Measurements from ENCODE around the gene MINDY4. TPM values are rescaled to one million over a fixed set of nuclear protein-coding genes. Genes with fewer than 3 reads are reported as not detected.

Gene MINDY4
- total RNA-seq, 1 donor from 2014 or later, result 0.96 TPM

GRCh38 chr7:30733216-30733615 lies 38.0 kb upstream of the MINDY4 start:
- Mint-ChIP-seq H3K9me3 (no peaks in the 10 kb centered on the region), H3K4me3 (no peak overlapping the region), H3K27me3 (ENCODE audit: insufficient read depth) (peaks cover 4% of the 10 kb centered on the region), H3K4me1 (ENCODE audit: low read depth) (peaks cover 23% of the 10 kb centered on the region), H3K36me3 (ENCODE audit: low read depth) (peaks cover 1% of the 10 kb centered on the region), H3K27ac (no peak overlapping the region)
- no peak for DNase-seq (ENCODE audit: low spot score)
- intact Hi-C loops (cut with micrococcal nuclease), result no loop called here

GRCh38 chr7:30733691-30734090 lies 37.5 kb upstream of the MINDY4 start:
- no peaks in the 10 kb centered on the region for H3K9me3 Mint-ChIP-seq
- H3K4me1 Mint-ChIP-seq (ENCODE audit: low read depth), result peaks cover 23% of the 10 kb centered on the region
- peaks cover 4% of the 10 kb centered on the region for H3K27me3 Mint-ChIP-seq (ENCODE audit: insufficient read depth)
- intact Hi-C loops (cut with micrococcal nuclease), result no loop called here
- no peak for DNase-seq (ENCODE audit: low spot score)
- H3K36me3 Mint-ChIP-seq (ENCODE audit: low read depth), result peaks cover 1% of the 10 kb centered on the region
- H3K4me3 Mint-ChIP-seq, result no peak overlapping the region
- H3K27ac Mint-ChIP-seq, result no peak overlapping the region

- no peaks in the 10 kb centered on the region for H3K9me3 Mint-ChIP-seq
- H3K4me3 Mint-ChIP-seq, result no peak overlapping the region
- peaks cover 23% of the 10 kb centered on the region for H3K4me1 Mint-ChIP-seq (ENCODE audit: low read depth)
- DNase-seq (ENCODE audit: low spot score), result no peak
- H3K36me3 Mint-ChIP-seq (ENCODE audit: low read depth), result peaks cover 1% of the 10 kb centered on the region
- peaks cover 4% of the 10 kb centered on the region for H3K27me3 Mint-ChIP-seq (ENCODE audit: insufficient read depth)
- no peak overlapping the region for H3K27ac Mint-ChIP-seq
- intact Hi-C loops (cut with micrococcal nuclease), result no loop called here
Observed at GRCh38 chr7:30734497-30734896, 36.7 kb upstream of the MINDY4 start.

- H3K36me3 Mint-ChIP-seq (ENCODE audit: low read depth), result peaks cover 1% of the 10 kb centered on the region
- H3K4me1 Mint-ChIP-seq (ENCODE audit: low read depth), result peaks cover 23% of the 10 kb centered on the region
- no peak overlapping the region for H3K4me3 Mint-ChIP-seq
- H3K27ac Mint-ChIP-seq, result no peak overlapping the region
- intact Hi-C loops (cut with micrococcal nuclease), result no loop called here
- DNase-seq (ENCODE audit: low spot score), result no peak
- H3K9me3 Mint-ChIP-seq, result no peaks in the 10 kb centered on the region
- H3K27me3 Mint-ChIP-seq (ENCODE audit: insufficient read depth), result peaks cover 4% of the 10 kb centered on the region
Observed at GRCh38 chr7:30735631-30736030, 35.6 kb upstream of the MINDY4 start.

GRCh38 chr7:30736291-30736690 lies 34.9 kb upstream of the MINDY4 start:
- peaks cover 23% of the 10 kb centered on the region for H3K4me1 Mint-ChIP-seq (ENCODE audit: low read depth)
- H3K9me3 Mint-ChIP-seq, result no peaks in the 10 kb centered on the region
- intact Hi-C loops (cut with micrococcal nuclease), result no loop called here
- peaks cover 4% of the 10 kb centered on the region for H3K27me3 Mint-ChIP-seq (ENCODE audit: insufficient read depth)
- DNase-seq (ENCODE audit: low spot score), result no peak
- no peak overlapping the region for H3K27ac Mint-ChIP-seq
- H3K4me3 Mint-ChIP-seq, result no peak overlapping the region
- H3K36me3 Mint-ChIP-seq (ENCODE audit: low read depth), result peaks cover 1% of the 10 kb centered on the region

GRCh38 chr7:30738026-30738915 lies 32.9 kb upstream of the MINDY4 start:
- Mint-ChIP-seq H3K4me1 (ENCODE audit: low read depth) (peaks cover 23% of the 10 kb centered on the region), H3K36me3 (ENCODE audit: low read depth) (peaks cover 1% of the 10 kb centered on the region), H3K27me3 (ENCODE audit: insufficient read depth) (peaks cover 2% of the 10 kb centered on the region), H3K9me3 (no peaks in the 10 kb centered on the region), H3K4me3 (peak overlapping the region; percentile 23), H3K27ac (peak overlapping the region; percentile 58)
- intact Hi-C loops (cut with micrococcal nuclease), result no loop called here
- no peak for DNase-seq (ENCODE audit: low spot score)

DNA sequence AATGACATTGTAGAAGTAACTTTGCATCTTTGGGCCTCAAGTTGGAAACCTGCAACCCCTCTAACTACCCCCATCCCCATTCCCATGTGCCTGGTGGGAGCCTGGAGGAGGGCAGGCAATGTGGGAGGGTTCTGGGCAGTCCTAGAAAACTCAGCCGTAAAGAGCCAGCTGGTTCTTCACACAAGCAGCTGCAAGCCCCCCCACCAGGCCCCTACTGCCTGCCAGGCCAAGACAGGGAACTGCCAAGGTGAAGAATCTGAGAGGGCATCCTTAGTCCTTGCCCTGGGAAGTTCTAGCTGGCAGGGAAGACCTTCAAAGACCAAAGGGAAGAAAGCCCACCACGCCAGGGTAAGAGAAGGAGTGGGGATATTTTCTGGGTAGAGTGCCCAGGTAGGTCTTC lies 31.5 kb upstream of the MINDY4 start:
- Mint-ChIP-seq H3K27ac (no peak overlapping the region), H3K4me3 (no peak overlapping the region), H3K4me1 (ENCODE audit: low read depth) (peaks cover 34% of the 10 kb centered on the region), H3K27me3 (ENCODE audit: insufficient read depth) (peaks cover 4% of the 10 kb centered on the region), H3K9me3 (no peaks in the 10 kb centered on the region), H3K36me3 (ENCODE audit: low read depth) (peaks cover 1% of the 10 kb centered on the region)
- intact Hi-C loops (cut with micrococcal nuclease), result loop anchor here (1.0 to 10.0 kb wide), 8 partner anchors 12 to 465 kb away; no protein-coding TSS in a partner anchor
- DNase-seq (ENCODE audit: low spot score), result no peak

- intact Hi-C loops (cut with micrococcal nuclease), result loop anchor here (1.0 to 10.0 kb wide), 8 partner anchors 13 to 466 kb away; no protein-coding TSS in a partner anchor
- H3K27ac Mint-ChIP-seq, result no peak overlapping the region
- peaks cover 1% of the 10 kb centered on the region for H3K36me3 Mint-ChIP-seq (ENCODE audit: low read depth)
- DNase-seq (ENCODE audit: low spot score), result peak; percentile 63
- H3K4me3 Mint-ChIP-seq, result no peak overlapping the region
- peaks cover 4% of the 10 kb centered on the region for H3K27me3 Mint-ChIP-seq (ENCODE audit: insufficient read depth)
- no peaks in the 10 kb centered on the region for H3K9me3 Mint-ChIP-seq
- peaks cover 34% of the 10 kb centered on the region for H3K4me1 Mint-ChIP-seq (ENCODE audit: low read depth)
Observed at GRCh38 chr7:30740417-30741181, 30.6 kb upstream of the MINDY4 start.

DNA sequence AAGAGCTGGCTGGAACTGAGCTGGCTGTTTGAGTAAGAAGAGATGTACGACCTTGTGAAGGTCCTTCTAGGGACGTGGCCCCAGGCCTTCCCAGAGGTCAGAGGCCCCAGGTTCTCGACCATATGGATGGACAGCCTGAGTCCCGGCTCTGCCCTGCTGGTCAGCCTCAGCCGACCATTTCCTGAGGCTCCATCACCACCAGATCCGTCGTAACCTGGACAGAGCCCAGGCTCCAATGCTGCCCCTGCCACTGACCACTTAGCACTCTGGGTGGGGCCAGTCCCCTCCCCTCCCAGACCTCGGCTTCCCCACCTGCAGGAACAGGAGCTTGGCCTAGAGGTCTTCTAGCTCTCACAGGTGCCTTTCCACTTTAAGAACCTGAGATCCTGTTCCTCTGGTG lies 29.9 kb upstream of the MINDY4 start:
- Mint-ChIP-seq H3K27ac (no peak overlapping the region), H3K27me3 (ENCODE audit: insufficient read depth) (peaks cover 4% of the 10 kb centered on the region), H3K4me1 (ENCODE audit: low read depth) (peaks cover 34% of the 10 kb centered on the region), H3K36me3 (ENCODE audit: low read depth) (peaks cover 1% of the 10 kb centered on the region), H3K4me3 (no peak overlapping the region), H3K9me3 (no peaks in the 10 kb centered on the region)
- DNase-seq (ENCODE audit: low spot score), result no peak
- intact Hi-C loops (cut with micrococcal nuclease), result loop anchor here (2.0 to 10.0 kb wide), 2 partner anchors 28 to 466 kb away; no protein-coding TSS in a partner anchor

DNA sequence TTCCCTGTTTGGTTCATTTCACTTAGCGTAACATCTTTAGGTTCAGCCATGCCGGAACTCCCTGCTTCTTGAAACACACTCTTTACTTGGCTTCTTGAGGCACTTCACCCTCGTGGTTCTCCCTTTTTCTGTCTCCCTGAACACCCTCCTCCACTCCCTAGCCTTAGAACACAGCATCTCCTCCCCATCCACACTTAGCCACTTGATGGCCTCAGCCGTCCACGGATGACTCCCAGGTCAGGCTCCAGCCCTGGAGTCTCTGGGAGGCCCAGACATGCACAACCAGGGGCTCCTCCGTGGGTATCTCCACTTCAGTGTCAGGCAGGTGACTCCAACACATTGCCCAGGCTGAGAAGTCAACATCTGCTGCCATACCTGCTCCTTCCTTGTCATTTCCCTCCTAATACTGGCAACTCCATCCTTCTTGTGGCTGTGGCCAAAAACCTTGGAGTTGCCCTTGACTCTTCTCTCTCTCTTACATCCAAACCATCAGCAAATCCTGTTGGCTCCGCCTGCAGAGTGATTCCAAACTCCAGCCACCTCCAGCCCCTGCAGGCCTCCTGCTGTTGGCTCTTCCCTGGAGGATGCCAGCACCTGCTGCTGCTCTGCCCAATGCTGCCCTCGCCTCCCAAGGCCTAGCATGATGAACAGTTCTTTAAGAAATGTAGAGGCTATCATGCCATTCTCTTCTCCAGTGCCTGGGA lies 27.7 kb upstream of the MINDY4 start:
- H3K27ac Mint-ChIP-seq, result no peak overlapping the region

DNA sequence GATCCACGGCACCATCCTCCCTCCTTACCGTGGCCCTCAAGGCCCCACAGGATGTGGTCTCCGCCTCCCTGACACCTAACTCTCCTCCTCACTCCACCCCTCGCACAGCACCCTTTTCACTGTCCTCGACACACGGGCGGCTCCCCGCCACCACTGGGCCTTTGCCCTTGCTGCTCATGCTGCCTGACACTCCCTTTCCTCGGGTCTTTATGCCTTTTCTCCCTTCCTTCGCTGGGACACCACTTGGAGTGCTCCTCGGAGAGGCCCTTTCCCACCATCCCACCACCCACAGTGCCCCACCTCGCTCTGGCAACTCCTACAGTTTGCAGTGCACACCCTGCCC lies 27.2 kb upstream of the MINDY4 start:
- Mint-ChIP-seq H3K9me3 (no peaks in the 10 kb centered on the region), H3K4me3 (no peak overlapping the region), H3K4me1 (ENCODE audit: low read depth) (peaks cover 14% of the 10 kb centered on the region), H3K27ac (no peak overlapping the region), H3K36me3 (ENCODE audit: low read depth) (no peaks in the 10 kb centered on the region), H3K27me3 (ENCODE audit: insufficient read depth) (peaks cover 4% of the 10 kb centered on the region)
- no peak for DNase-seq (ENCODE audit: low spot score)
- intact Hi-C loops (cut with micrococcal nuclease), result loop anchor here (10.0 kb wide), 1 partner anchor 469 kb away; no protein-coding TSS in a partner anchor

More for the DNA sequence above, 27.7 kb upstream of the MINDY4 start:
- DNase-seq (ENCODE audit: low spot score), result no peak
- H3K36me3 Mint-ChIP-seq (ENCODE audit: low read depth), result no peaks in the 10 kb centered on the region
- intact Hi-C loops (cut with micrococcal nuclease), result loop anchor here (10.0 kb wide), 1 partner anchor 469 kb away; no protein-coding TSS in a partner anchor
- peaks cover 4% of the 10 kb centered on the region for H3K27me3 Mint-ChIP-seq (ENCODE audit: insufficient read depth)
- peaks cover 19% of the 10 kb centered on the region for H3K4me1 Mint-ChIP-seq (ENCODE audit: low read depth)
- H3K9me3 Mint-ChIP-seq, result no peaks in the 10 kb centered on the region
- H3K4me3 Mint-ChIP-seq, result no peak overlapping the region

DNA sequence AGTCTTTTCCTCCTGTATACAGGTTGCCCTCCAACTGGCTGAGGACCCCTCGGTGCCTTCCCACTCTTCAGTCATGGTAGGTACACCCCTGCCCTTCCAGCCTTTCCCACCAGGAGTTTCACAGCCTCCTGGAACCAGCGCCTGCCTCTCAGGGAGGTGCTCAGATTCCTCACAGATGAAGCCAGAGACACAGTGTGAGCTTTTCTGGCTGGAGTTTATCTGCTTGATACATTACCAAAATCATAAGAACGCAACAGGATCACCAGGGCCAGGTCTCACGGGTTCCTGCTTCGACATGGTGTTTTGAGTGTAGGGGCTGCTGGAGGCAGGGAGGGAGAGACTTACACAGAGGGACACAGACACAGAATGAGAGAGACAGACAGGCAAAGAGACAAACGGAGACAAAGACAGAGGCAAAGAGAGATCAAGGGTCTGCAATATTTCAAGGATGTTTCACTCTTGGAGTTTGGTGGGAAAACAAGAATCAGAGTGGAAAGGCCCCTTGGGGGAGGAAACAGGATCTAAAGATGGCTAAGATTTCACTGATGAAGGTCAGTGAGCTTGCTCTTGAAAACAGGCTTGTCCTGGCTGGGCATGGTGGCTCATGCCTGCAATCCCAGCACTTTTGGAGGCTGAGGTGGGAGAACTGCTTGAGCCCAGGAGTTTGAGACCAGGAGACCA lies 25.8 kb upstream of the MINDY4 start:
- Mint-ChIP-seq H3K27ac (no peak overlapping the region), H3K27me3 (ENCODE audit: insufficient read depth) (peaks cover 4% of the 10 kb centered on the region), H3K9me3 (no peaks in the 10 kb centered on the region)

More for the DNA sequence above, 25.8 kb upstream of the MINDY4 start:
- Mint-ChIP-seq H3K4me3 (no peak overlapping the region), H3K36me3 (ENCODE audit: low read depth) (no peaks in the 10 kb centered on the region), H3K4me1 (ENCODE audit: low read depth) (peaks cover 11% of the 10 kb centered on the region)
- intact Hi-C loops (cut with micrococcal nuclease), result loop anchor here (10.0 kb wide), 1 partner anchor 471 kb away; no protein-coding TSS in a partner anchor
- DNase-seq (ENCODE audit: low spot score), result no peak

Data from activated T-helper 1 cell treated with anti-CD3 and anti-CD28 coated beads, Interleukin-12 subunit alpha, Interleukin-12 subunit beta, Interleukin-2, Interleukin-4 antibody, amounts not matched to agents 30 ng/mL and 10 ng/mL and 1 ng/mL, durations not matched to agents 14 hours and 24 hours and 36 hours (primary cell).